ENCODE measurements around the gene PAX8.

DNA sequence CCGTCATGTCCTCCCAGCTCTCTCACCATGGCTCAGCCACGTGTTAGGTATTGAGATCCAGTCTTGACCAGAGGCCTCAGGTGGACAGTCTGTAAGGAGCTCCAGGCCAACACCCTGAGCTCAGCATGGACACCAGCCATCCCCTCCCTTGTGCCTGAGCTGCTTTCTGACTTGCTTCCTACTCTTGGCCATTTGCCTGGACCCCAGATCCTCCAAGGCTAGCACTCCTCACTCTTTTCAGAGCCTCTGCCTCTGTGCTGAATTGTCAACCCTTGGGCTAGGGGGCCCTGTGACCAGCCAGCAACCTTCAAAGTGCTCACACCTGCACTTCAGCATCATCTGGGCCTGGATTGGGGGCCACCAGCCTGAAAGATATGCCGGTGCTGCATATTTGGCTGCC, 46.6 kb downstream of the PAX8 start:
- TF ChIP-seq CTCF (IDR thresholded peaks at IDR 0.05; ENCODE audit: low read depth, low read length): no peak
- no peak for TF ChIP-seq EZH2phosphoT487 (IDR thresholded peaks at IDR 0.05; ENCODE audit: low read depth)
